Measurements from ENCODE around the gene LAYN.
A peak's percentile ranks its signal among the peaks of the same experiment; 100 is the strongest.

The LAYN gene

GRCh38 chr11:111540114-111540936 lies at the start of gene LAYN:
Gene LAYN, plus strand, starts transcription at chr11:111540720. Its CDS starts 124 bp downstream, at chr11:111540844.
- peak; percentile 82 for DNase-seq (ENCODE audit: low spot score)

GRCh38 chr11:111494040-111494439 lies 46.5 kb upstream of the LAYN start:
- DNase-seq (ENCODE audit: low spot score) = no peak

GRCh38 chr11:111499483-111499882 lies 41.0 kb upstream of the LAYN start:
- DNase-seq (ENCODE audit: low spot score) = no peak

GRCh38 chr11:111500481-111500880 lies 40.0 kb upstream of the LAYN start:
- no peak for DNase-seq (ENCODE audit: low spot score)

GRCh38 chr11:111502611-111503010 lies 37.9 kb upstream of the LAYN start:
- DNase-seq (ENCODE audit: low spot score) = no peak

GRCh38 chr11:111510311-111510710 lies 30.2 kb upstream of the LAYN start:
- DNase-seq (ENCODE audit: low spot score) = no peak

- no peak for DNase-seq (ENCODE audit: low spot score)
These were observed 28.0 kb upstream of the LAYN start, which contains the start of gene BTG4 for GRCh38 chr11:111512296-111513239. Gene BTG4, minus strand, starts transcription at chr11:111512386. Its CDS starts 13,610 bp downstream, at chr11:111498776.

GRCh38 chr11:111513240-111513605 lies 27.3 kb upstream of the LAYN start:
- no peak for DNase-seq (ENCODE audit: low spot score)

- peak; percentile 51 for DNase-seq (ENCODE audit: low spot score)
These were observed 26.1 kb upstream of the LAYN start, which contains the start of gene HOATZ for GRCh38 chr11:111514216-111515031. Gene HOATZ, plus strand, starts transcription at chr11:111514778. Its CDS starts 7 bp downstream, at chr11:111514785.

GRCh38 chr11:111515591-111515990 lies 24.9 kb upstream of the LAYN start:
- DNase-seq (ENCODE audit: low spot score) = no peak

GRCh38 chr11:111518668-111519067 lies 21.9 kb upstream of the LAYN start:
- DNase-seq (ENCODE audit: low spot score) = no peak

GRCh38 chr11:111520560-111520959 lies 20.0 kb upstream of the LAYN start:
- no peak for DNase-seq (ENCODE audit: low spot score)

GRCh38 chr11:111521135-111521534 lies 19.4 kb upstream of the LAYN start:
- DNase-seq (ENCODE audit: low spot score) = no peak

- DNase-seq (ENCODE audit: low spot score) = no peak
These were observed 18.1 kb upstream of the LAYN start for GRCh38 chr11:111522426-111522825.

- DNase-seq (ENCODE audit: low spot score) = no peak
These were observed 17.2 kb upstream of the LAYN start for GRCh38 chr11:111523343-111523742.

- DNase-seq (ENCODE audit: low spot score) = no peak
These were observed 16.5 kb upstream of the LAYN start for GRCh38 chr11:111524056-111524455.

- no peak for DNase-seq (ENCODE audit: low spot score)
These were observed 15.1 kb upstream of the LAYN start for GRCh38 chr11:111525456-111525855.

- DNase-seq (ENCODE audit: low spot score) = no peak
These were observed 14.0 kb upstream of the LAYN start for GRCh38 chr11:111526501-111526900.

- DNase-seq (ENCODE audit: low spot score) = no peak
These were observed 13.2 kb upstream of the LAYN start for GRCh38 chr11:111527279-111527678.

GRCh38 chr11:111528557-111528956 lies 12.0 kb upstream of the LAYN start:
- no peak for DNase-seq (ENCODE audit: low spot score)

- no peak for DNase-seq (ENCODE audit: low spot score)
These were observed 10.4 kb upstream of the LAYN start for GRCh38 chr11:111530091-111530490.

- DNase-seq (ENCODE audit: low spot score) = peak; percentile 81
These were observed 9.4 kb upstream of the LAYN start for GRCh38 chr11:111531136-111531535.
